Choroid plexus epithelial cell (primary cell): ENCODE data around the gene SPATS2.
A peak's percentile ranks its signal among the peaks of the same experiment; 100 is the strongest.

Source experiments
- DNase-seq: peaks from one replicate; pipeline ENCODE4 v3.0.0-alpha.2; 2010; ENCODE audit warnings: low read depth
- H3K4me3 ChIP-seq: 2 replicates; pipeline ENCODE4 v1.5.1; 2011; ENCODE audit warnings: low read depth, mild to moderate bottlenecking, control low read depth, low read length, moderate library complexity
- CTCF ChIP-seq: conservative IDR thresholded peaks from 2 replicates; pipeline ENCODE4 v1.5.1; 2011; ENCODE audit warnings: low read depth, mild to moderate bottlenecking, control low read depth, inconsistent platforms, low read length, moderate library complexity

SPATS2 gene

GRCh38 chr12:49336645-49337584, 30.3 kb upstream of the SPATS2 start, which contains the start of gene C1QL4:
C1QL4 (minus strand) TSS chr12:49337188; CDS start chr12:49336477, 711 bp downstream.
- H3K4me3 ChIP-seq = peak within 1 kb of the TSS; percentile 43
- DNase-seq = peak; percentile 64
- TF ChIP-seq CTCF = peak; percentile 78

- no peak for TF ChIP-seq CTCF
- no peak overlapping the region for H3K4me3 ChIP-seq
- DNase-seq = no peak
These were observed 28.3 kb upstream of the SPATS2 start for GRCh38 chr12:49338830-49339463.

DNA sequence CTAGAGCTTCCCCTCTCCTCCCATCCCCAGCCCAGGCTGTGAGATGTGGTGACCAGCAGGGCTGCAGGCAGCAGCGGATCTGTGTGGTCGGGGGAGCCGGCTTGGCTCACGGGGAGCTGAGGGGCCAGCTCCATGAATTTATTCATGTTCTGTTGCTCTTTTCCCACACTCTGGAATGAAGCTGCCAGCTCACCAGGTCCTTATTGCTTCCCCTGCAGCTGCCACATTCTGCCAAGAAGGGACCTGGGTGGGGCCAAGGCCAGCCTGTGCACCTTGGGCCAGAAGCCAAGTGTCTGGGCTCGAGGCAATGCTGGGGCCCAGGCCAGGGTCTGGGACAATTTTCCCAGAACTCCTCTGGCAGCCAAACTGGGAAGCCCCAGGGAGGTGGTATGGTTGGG, 27.8 kb upstream of the SPATS2 start:
- DNase-seq = no peak
- TF ChIP-seq CTCF = no peak

DNA sequence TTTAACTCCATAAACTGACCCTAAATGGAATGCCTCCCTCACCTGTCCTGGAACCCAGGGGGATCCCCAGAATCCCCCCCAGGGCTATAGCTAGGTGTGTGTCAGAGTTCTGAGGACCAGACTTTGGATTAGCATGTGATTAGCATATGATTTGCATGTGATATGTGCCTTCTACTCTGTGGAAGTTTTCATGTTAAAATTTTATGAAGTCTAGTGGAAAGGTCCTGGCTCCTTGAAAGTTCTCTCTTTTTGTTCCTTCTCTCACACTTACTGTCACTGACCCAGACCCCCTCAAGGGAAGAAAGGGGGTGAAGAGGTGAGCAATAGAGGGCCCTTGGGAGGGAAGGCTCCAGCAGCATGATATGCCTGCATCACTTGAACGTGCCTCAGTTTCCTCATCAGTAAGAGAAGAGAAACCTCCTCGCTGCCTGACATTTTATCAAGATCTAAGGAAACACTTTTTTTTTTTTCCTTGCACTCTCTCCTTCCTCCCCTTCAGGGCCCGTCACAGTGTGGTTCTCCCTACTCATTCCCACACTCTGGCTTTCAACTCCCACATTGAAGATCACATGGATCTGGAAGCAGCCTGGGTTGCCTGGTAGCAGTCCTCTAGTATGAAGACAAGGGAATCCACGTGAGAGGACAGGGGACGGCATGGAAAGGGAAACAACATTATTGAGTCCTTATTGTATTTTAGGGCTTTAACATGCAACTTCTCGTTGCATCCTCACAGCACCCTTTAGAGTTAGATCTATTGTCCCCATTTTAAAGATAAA, 27.0 kb upstream of the SPATS2 start:
- no peak overlapping the region for H3K4me3 ChIP-seq
- no peak for DNase-seq
- TF ChIP-seq CTCF = no peak

More for the DNA sequence above, 27.8 kb upstream of the SPATS2 start:
- no peak overlapping the region for H3K4me3 ChIP-seq

DNA sequence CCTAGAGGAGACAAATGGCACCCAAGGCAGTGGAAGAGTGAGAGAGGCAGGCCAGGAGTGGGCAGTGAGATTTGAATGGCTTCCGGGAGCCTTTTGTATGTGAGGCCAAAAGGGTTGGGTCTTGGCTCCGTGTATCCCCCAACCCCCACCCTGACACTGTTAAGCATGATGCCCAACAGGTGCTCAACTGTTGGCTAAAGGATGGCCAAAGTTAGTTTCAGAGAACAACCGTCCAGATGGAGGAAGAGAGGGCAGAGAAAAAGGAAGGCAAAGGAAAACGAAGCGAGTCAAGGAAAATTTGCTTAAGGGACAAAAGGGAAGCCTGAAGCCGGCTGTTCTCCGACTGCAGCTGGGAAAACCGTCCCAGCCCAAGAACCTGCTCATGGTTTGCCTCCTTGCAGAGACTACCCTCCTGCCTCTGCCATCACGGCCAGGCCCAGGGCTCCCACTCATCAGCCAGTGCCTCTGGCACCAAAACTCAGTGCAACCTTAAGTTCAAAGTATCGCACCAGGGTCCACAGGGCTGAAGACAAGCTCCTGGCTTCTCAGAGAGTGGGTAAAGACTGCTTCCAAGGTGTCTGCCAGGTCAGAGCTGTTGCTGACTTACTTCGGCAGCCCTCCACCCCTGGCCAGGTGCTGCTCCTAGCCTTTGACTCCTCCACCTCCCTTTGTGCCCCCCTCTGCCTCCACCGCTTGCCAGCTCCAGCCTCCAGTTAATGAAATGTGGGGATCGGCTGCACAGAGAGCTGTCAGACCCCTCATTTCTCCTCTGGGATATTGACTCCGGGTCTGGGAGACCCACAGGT, 26.1 kb upstream of the SPATS2 start:
- TF ChIP-seq CTCF = no peak
- H3K4me3 ChIP-seq = no peak overlapping the region
- DNase-seq = no peak

GRCh38 chr12:49341777-49342065, 25.5 kb upstream of the SPATS2 start:
- no peak overlapping the region for H3K4me3 ChIP-seq
- TF ChIP-seq CTCF = no peak
- DNase-seq = no peak
